Thoracic aorta (tissue), 2 donors: ENCODE results near the gene EXOC3. TPM values are rescaled to one million over a fixed set of nuclear protein-coding genes. Genes with fewer than 3 reads are reported as not detected.

Experiments
- ATAC-seq: fragments of 150-250 bp; one replicate; pipeline ENCODE4 v1.8.0; 2017; ENCODE audit warnings: low read depth; ENCODE audit not compliant: insufficient number of reproducible peaks, low FRiP score
- DNase-seq: peaks from one replicate; pipeline ENCODE4 v3.0.0-alpha.2; 2020; ENCODE audit warnings: low spot score
- H3K27ac ChIP-seq, 2 donors: fragments of 200-600 bp; sonication (generic); 1 replicate in 1 of 2; 2 replicates in 1 of 2; pipeline ENCODE4 v1.5.1; 2016; ENCODE audit warnings: mild to moderate bottlenecking in 2 of 2, moderate library complexity in 2 of 2
- H3K27me3 ChIP-seq: fragments of 200-600 bp; sonication (generic); replicated peaks from 2 replicates; pipeline ENCODE4 v1.6.0; 2016; ENCODE audit warnings: mild to moderate bottlenecking; ENCODE audit not compliant: insufficient read depth
- H3K36me3 ChIP-seq: fragments of 200-600 bp; sonication (generic); one replicate; pipeline ENCODE4 v1.5.1; 2016
- H3K4me1 ChIP-seq, 2 donors: fragments of 200-600 bp; sonication (generic); 1 replicate in 1 of 2; 2 replicates in 1 of 2; pipeline versions ENCODE4 v1.5.1 to v1.6.0; 2016; ENCODE audit warnings: low read depth in 2 of 2, mild to moderate bottlenecking in 1 of 2; ENCODE audit not compliant: control insufficient read depth in 1 of 2
- H3K4me3 ChIP-seq: fragments of 200-600 bp; sonication (generic); 2 replicates; pipeline ENCODE4 v1.5.1; 2016; ENCODE audit warnings: mild to moderate bottlenecking
- H3K9me3 ChIP-seq: fragments of 200-600 bp; sonication (generic); 2 replicates; pipeline ENCODE4 v1.5.1; 2016
- CTCF ChIP-seq: fragments of 200-600 bp; sonication (generic); IDR thresholded peaks from one replicate; pipeline ENCODE4 v1.5.1; 2019; ENCODE audit warnings: antibody characterized with exemption
- total RNA-seq, 2 donors: library from RNA; depleted of rRNA; stranded (reverse); fragments of >200 nt; gene quantifications; one replicate each; pipeline versions ENCODE4 v1.1.0 to v1.2.3, GENCODE V29; 2016

Gene EXOC3
- total RNA-seq, 2 donors from 2014 or later: 34.5 to 79.7 TPM

- no peaks in the 10 kb centered on the region for H3K4me1 ChIP-seq
- H3K4me3 ChIP-seq: no peak overlapping the region
- H3K9me3 ChIP-seq: no peaks in the 10 kb centered on the region
- no peaks in the 10 kb centered on the region for H3K27me3 ChIP-seq
- ATAC-seq (no peak), DNase-seq (no peak)
- H3K36me3 ChIP-seq: no peaks in the 10 kb centered on the region
- no peak for TF ChIP-seq CTCF
- no peak overlapping the region for H3K27ac ChIP-seq
Measured at GRCh38 chr5:421287-421880, 21.6 kb upstream of the EXOC3 start.

- TF ChIP-seq CTCF: no peak
- Histone ChIP-seq H3K27ac (no peak overlapping the region), H3K27me3 (no peaks in the 10 kb centered on the region), H3K4me1 (no peaks in the 10 kb centered on the region), H3K9me3 (no peaks in the 10 kb centered on the region), H3K36me3 (no peaks in the 10 kb centered on the region), H3K4me3 (no peak overlapping the region)
- ATAC-seq: no peak
- no peak for DNase-seq
Measured at GRCh38 chr5:421901-422300, 21.1 kb upstream of the EXOC3 start.

GRCh38 chr5:422323-423232 is 20.4 kb upstream of the EXOC3 start:
- Histone ChIP-seq H3K4me3 (no peak overlapping the region), H3K9me3 (no peaks in the 10 kb centered on the region), H3K4me1 (no peaks in the 10 kb centered on the region), H3K27me3 (no peaks in the 10 kb centered on the region), H3K36me3 (no peaks in the 10 kb centered on the region), H3K27ac (no peak overlapping the region)
- ATAC-seq: no peak
- TF ChIP-seq CTCF: no peak
- no peak for DNase-seq

- ATAC-seq: no peak
Measured at GRCh38 chr5:423233-423565, 19.8 kb upstream of the EXOC3 start.

More at GRCh38 chr5:423233-423565, 19.8 kb upstream of the EXOC3 start:
- TF ChIP-seq CTCF: no peak
- H3K4me1 ChIP-seq: no peaks in the 10 kb centered on the region
- no peaks in the 10 kb centered on the region for H3K9me3 ChIP-seq
- H3K27ac ChIP-seq: no peak overlapping the region
- no peaks in the 10 kb centered on the region for H3K36me3 ChIP-seq
- H3K4me3 ChIP-seq: no peak overlapping the region
- H3K27me3 ChIP-seq: no peaks in the 10 kb centered on the region
- DNase-seq: no peak
